HG02759 (cell line): Measurements from ENCODE around the gene FIGNL1.
"Not testable (repeated sequence)": the region's sequence is repeated elsewhere in the genome, so short reads cannot be mapped to it uniquely, and the experiment has no call there.

Experiments
- ATAC-seq: cut with Tn5 transposase; IDR thresholded peaks from one replicate; pipeline ENCODE4 v1.9.1; 2021; ENCODE audit warnings: mild to moderate bottlenecking, moderate library complexity; ENCODE audit not compliant: unreplicated experiment

The FIGNL1 gene

GRCh38 chr7:50471970-50472369 is 21.8 kb upstream of the FIGNL1 start:
- no peak for ATAC-seq

- ATAC-seq, result no peak
Measured at GRCh38 chr7:50470250-50471163, 20.4 kb upstream of the FIGNL1 start.

- no peak for ATAC-seq
Measured at GRCh38 chr7:50469181-50469580, 19.0 kb upstream of the FIGNL1 start.

GRCh38 chr7:50467817-50468610 is 17.9 kb upstream of the FIGNL1 start:
- ATAC-seq, result peak; percentile 93

- ATAC-seq, result no peak
Measured at GRCh38 chr7:50466815-50467585, 16.9 kb upstream of the FIGNL1 start.

- ATAC-seq, result no peak
Measured at GRCh38 chr7:50463035-50463434, 12.9 kb upstream of the FIGNL1 start.

- ATAC-seq, result no peak
Measured at GRCh38 chr7:50462361-50462760, 12.2 kb upstream of the FIGNL1 start.

- no peak for ATAC-seq
Measured at GRCh38 chr7:50461695-50462094, 11.5 kb upstream of the FIGNL1 start.

- not testable (repeated sequence) for ATAC-seq
Measured at GRCh38 chr7:50459183-50459582, 9.0 kb upstream of the FIGNL1 start.

- not testable (repeated sequence) for ATAC-seq
Measured at GRCh38 chr7:50458651-50459050, 8.5 kb upstream of the FIGNL1 start.

- ATAC-seq, result no peak
Measured at GRCh38 chr7:50456371-50457123, 6.4 kb upstream of the FIGNL1 start.

GRCh38 chr7:50455658-50456057 is 5.5 kb upstream of the FIGNL1 start:
- ATAC-seq, result no peak

GRCh38 chr7:50454968-50455367 is 4.8 kb upstream of the FIGNL1 start:
- no peak for ATAC-seq

- peak; percentile 21 for ATAC-seq
Measured at GRCh38 chr7:50450590-50451032, 461 bp upstream of the FIGNL1 start.

GRCh38 chr7:50449501-50449880 is 659 bp downstream of the FIGNL1 start:
- ATAC-seq, result no peak

- ATAC-seq, result no peak
Measured at GRCh38 chr7:50448823-50449222, 1.3 kb downstream of the FIGNL1 start.

- peak; percentile 29 for ATAC-seq
Measured at GRCh38 chr7:50446542-50446960, 3.6 kb downstream of the FIGNL1 start.

GRCh38 chr7:50436133-50436806 is 13.9 kb downstream of the FIGNL1 start:
- ATAC-seq, result no peak

- ATAC-seq, result no peak
Measured at GRCh38 chr7:50431722-50432305, 18.3 kb downstream of the FIGNL1 start.
